Calu3 (cell line): ENCODE data around the gene MKNK2. TPM values are rescaled to one million over a fixed set of nuclear protein-coding genes. Genes with fewer than 3 reads are reported as not detected.
A peak's percentile ranks its signal among the peaks of the same experiment; 100 is the strongest.

Source experiments
- BruUV-seq: library from RNA; stranded (reverse); fragments of 400-500 nt; replicated peaks from 2 replicates; lab custom pipeline; 2021; lab: Mats Ljungman, UMichigan
- CTCF ChIA-PET: fragments of 300-600 bp; sonication (Branson Sonifier 250); formaldehyde crosslinking; loops from one replicate; lab custom pipeline; 2022; ENCODE audit warnings: antibody characterized with exemption; lab: Charles Lee
- DNase-seq: peaks from one replicate; pipeline ENCODE4 v3.0.0; 2022
- H3K27ac Mint-ChIP-seq: one replicate; pipeline ENCODE4 v1.8.0; 2022; ENCODE audit warnings: mixed read lengths; ENCODE audit not compliant: unreplicated experiment
- H3K27me3 Mint-ChIP-seq: one replicate; pipeline ENCODE4 v1.8.0; 2022; ENCODE audit warnings: mixed read lengths; ENCODE audit not compliant: unreplicated experiment
- H3K36me3 Mint-ChIP-seq: one replicate; pipeline ENCODE4 v1.8.0; 2022; ENCODE audit warnings: mild to moderate bottlenecking, moderate library complexity, mixed read lengths; ENCODE audit not compliant: insufficient read depth, unreplicated experiment
- H3K4me1 Mint-ChIP-seq: one replicate; pipeline ENCODE4 v1.8.0; 2022; ENCODE audit warnings: mild to moderate bottlenecking, low read depth, mixed read lengths; ENCODE audit not compliant: unreplicated experiment
- H3K4me3 Mint-ChIP-seq: one replicate; pipeline ENCODE4 v1.8.0; 2022; ENCODE audit warnings: mild to moderate bottlenecking, low read depth, moderate library complexity, mixed read lengths; ENCODE audit not compliant: unreplicated experiment
- H3K9me3 Mint-ChIP-seq: one replicate; pipeline ENCODE4 v1.8.0; 2022; ENCODE audit warnings: low read depth, mixed read lengths; ENCODE audit not compliant: unreplicated experiment
- CTCF ChIP-seq: fragments of 200-600 bp; IDR thresholded peaks from one replicate; pipeline ENCODE4 v1.8.0; 2022; ENCODE audit warnings: antibody characterized with exemption; ENCODE audit not compliant: unreplicated experiment
- intact Hi-C: fragments of 100-400 bp; cut with micrococcal nuclease; formaldehyde crosslinking; loops from one replicate; pipeline ENCODE4 v1.10.0; 2022; ENCODE audit not compliant: unreplicated experiment
- total RNA-seq: library from RNA; stranded (reverse); gene quantifications from 2 replicates; pipeline ENCODE4 v1.2.3, GENCODE V29; 2022

MKNK2 gene
- total RNA-seq, 1 experiment from 2014 or later: 96.0 TPM

- peak overlapping the region; percentile 70 for H3K27ac Mint-ChIP-seq
- no peaks in the 10 kb centered on the region for H3K4me1 Mint-ChIP-seq
- H3K27me3 Mint-ChIP-seq: no peaks in the 10 kb centered on the region
- peaks cover 51% of the 10 kb centered on the region for H3K36me3 Mint-ChIP-seq
- intact Hi-C loops: no loop called here
- peak; percentile 69 for DNase-seq
- no peak for TF ChIP-seq CTCF
- TSS peak; percentile 57 for BruUV-seq
- peak overlapping the region; percentile 74 for H3K4me3 Mint-ChIP-seq
- CTCF ChIA-PET: no interaction called here
- H3K9me3 Mint-ChIP-seq: no peaks in the 10 kb centered on the region
Observed at GRCh38 chr19:2049741-2050348, 1.2 kb downstream of the MKNK2 start.

GRCh38 chr19:2048959-2049740 is 1.9 kb downstream of the MKNK2 start:
- Mint-ChIP-seq H3K4me3 (peak overlapping the region; percentile 74), H3K4me1 (no peaks in the 10 kb centered on the region), H3K36me3 (peaks cover 52% of the 10 kb centered on the region), H3K9me3 (no peaks in the 10 kb centered on the region), H3K27me3 (no peaks in the 10 kb centered on the region), H3K27ac (peak overlapping the region; percentile 70)
- CTCF ChIA-PET: no interaction called here
- DNase-seq: no peak
- TF ChIP-seq CTCF: no peak
- no TSS peak for BruUV-seq
- intact Hi-C loops: no loop called here

GRCh38 chr19:2048104-2048958 is 2.7 kb downstream of the MKNK2 start:
- CTCF ChIA-PET: no interaction called here
- BruUV-seq: no TSS peak
- no peaks in the 10 kb centered on the region for H3K27me3 Mint-ChIP-seq
- no peak for DNase-seq
- peaks cover 54% of the 10 kb centered on the region for H3K36me3 Mint-ChIP-seq
- no peak for TF ChIP-seq CTCF
- intact Hi-C loops: no loop called here
- H3K4me3 Mint-ChIP-seq: peak overlapping the region; percentile 74
- no peaks in the 10 kb centered on the region for H3K4me1 Mint-ChIP-seq
- H3K27ac Mint-ChIP-seq: no peak overlapping the region
- H3K9me3 Mint-ChIP-seq: no peaks in the 10 kb centered on the region

- peaks cover 62% of the 10 kb centered on the region for H3K36me3 Mint-ChIP-seq
- H3K27me3 Mint-ChIP-seq: no peaks in the 10 kb centered on the region
- no peaks in the 10 kb centered on the region for H3K9me3 Mint-ChIP-seq
- peak overlapping the region; percentile 74 for H3K4me3 Mint-ChIP-seq
- H3K4me1 Mint-ChIP-seq: no peaks in the 10 kb centered on the region
- DNase-seq: peak; percentile 39
- no TSS peak for BruUV-seq
- TF ChIP-seq CTCF: no peak
- CTCF ChIA-PET: no interaction called here
- intact Hi-C loops: no loop called here
- H3K27ac Mint-ChIP-seq: no peak overlapping the region
Observed at GRCh38 chr19:2047449-2048103, 3.5 kb downstream of the MKNK2 start.
